AG08395 (cell line): ENCODE data around the gene MRPS34.
"Not testable (repeated sequence)": the region's sequence is repeated elsewhere in the genome, so short reads cannot be mapped to it uniquely, and the experiment has no call there.

Experiments
- DNase-seq: peaks from one replicate; pipeline ENCODE4 v3.0.0; 2012; ENCODE audit warnings: mixed read lengths, low spot score

The MRPS34 gene

DNA sequence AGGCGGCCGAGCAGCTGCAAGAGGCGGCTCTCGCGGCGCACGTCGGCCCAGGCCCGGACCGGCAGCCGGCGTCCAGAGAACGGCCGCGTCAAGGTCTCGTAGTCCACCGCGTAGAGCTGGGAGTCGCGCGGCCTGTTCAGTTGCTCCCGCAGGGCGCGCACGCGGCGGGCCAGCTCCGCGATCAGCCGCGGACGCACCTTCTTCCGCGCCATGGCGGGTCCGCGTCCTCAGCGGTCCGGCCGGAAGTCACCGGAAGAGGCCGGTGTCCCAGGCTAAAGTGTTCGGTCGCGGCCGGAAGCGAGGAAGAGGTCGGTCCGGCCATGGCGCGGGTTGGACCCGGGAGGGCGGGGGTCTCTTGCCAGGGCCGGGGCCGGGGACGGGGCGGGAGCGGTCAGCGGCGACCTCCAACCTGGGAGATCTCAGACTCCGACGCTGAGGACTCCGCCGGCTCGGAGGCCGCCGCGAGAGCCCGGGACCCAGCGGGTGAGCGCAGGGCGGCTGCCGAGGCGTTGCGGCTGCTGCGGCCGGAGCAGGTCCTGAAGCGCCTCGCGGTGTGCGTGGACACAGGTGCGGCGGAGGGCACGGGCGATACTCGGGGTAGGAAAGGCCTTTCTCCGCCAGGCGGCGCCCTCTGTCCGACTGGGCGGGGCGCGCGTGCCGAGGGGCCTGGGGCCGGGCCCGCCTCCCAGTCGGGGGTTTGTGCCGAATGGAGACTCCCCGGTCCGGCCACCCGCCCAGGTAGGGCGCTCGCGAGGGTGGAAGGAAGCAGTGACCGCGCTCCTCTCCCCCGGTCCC lies at the start of gene MRPS34:
TSS of gene MRPS34 (minus strand) at position 227 of the 795 bp plus-strand sequence. CDS start at position 212, 15 bp downstream.
- DNase-seq, result peak; percentile 85

DNA sequence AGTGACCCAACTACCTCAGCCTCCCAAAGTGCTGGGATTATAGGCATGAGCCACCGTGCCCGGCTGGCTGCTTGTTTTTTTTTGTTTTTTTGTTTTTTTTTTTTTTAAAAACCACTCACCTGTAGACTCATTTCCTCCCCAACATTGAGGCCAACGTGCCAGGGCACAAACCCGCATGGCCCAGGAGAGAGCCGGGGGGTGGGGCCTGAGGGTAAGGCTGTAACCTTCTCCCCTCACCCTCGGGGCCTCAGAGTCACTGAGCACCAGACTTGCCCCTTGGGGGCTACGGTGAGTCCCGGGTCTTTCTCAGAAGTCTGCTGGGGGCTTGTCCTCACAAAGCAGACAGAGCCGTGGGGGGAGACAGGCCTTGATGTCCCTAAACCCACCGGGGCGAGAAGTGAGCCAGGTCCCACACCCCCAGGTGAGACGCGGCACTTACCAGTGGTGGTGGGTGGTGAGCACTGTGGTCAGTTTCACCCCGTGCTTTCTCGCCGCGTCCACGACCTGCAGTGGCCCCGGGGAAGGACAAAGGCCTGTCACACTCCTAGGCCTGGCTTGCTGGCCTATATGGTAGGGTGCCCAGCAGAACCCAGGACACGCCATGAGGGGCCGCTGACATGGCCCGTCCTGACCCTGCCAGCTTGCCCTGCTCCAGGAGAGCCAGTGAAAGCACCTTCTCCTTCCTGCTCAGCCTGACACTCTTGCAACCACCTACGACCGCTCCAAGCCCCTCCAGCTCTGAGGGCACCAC lies 49.1 kb upstream of the MRPS34 start:
- DNase-seq, result no peak

GRCh38 chr16:1820946-1821290 lies 48.0 kb upstream of the MRPS34 start:
- DNase-seq, result no peak

DNA sequence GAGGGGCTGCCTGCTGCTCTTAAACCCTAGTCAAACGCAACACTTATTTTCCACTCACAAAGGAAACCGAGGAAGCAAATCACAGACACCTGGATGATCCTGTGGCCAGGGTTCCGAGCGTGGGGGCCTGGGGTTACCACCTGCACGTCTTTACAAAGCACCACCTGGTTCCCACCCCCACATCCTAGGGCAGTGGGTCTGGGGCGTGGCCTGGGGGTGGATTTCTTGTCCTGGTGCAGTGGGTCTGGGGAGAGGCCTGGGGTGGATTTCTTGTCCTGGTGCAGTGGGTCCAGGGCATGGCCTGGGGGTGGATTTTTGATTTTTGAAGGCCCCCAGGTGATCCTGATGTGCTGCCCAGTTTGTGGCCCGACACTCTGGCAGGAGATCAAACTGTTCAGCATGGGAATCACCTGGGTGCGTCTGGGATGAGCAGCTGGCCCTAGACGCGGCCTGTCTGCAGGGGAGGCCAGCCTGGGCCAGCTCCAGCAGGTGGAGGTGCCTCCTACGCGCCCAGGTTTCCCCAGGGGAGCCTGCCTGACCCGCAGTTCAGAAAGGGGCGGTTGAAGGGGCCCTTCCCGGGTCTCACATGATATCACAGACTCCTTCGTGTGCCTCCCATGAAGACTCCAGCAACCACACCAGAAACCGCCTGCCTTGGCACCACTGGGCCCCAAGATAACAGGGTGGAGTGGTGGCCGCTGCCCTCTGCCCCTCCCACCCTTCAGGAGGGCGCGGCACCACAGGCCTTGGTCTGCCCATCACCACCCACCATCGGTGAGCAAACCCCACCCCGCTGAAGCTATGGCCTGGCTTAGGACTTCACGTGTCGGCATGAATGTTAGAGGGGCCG lies 47.4 kb upstream of the MRPS34 start:
- no peak for DNase-seq

GRCh38 chr16:1819611-1820010 lies 46.7 kb upstream of the MRPS34 start:
- no peak for DNase-seq

GRCh38 chr16:1818873-1819525 lies 46.1 kb upstream of the MRPS34 start:
- DNase-seq, result no peak

- no peak for DNase-seq
Measured at GRCh38 chr16:1818204-1818872, 45.4 kb upstream of the MRPS34 start.

GRCh38 chr16:1817716-1818115 lies 44.8 kb upstream of the MRPS34 start:
- DNase-seq, result no peak

- no peak for DNase-seq
Measured at GRCh38 chr16:1817276-1817589, 44.3 kb upstream of the MRPS34 start.

GRCh38 chr16:1816396-1817275 lies 43.7 kb upstream of the MRPS34 start:
- DNase-seq, result no peak

DNA sequence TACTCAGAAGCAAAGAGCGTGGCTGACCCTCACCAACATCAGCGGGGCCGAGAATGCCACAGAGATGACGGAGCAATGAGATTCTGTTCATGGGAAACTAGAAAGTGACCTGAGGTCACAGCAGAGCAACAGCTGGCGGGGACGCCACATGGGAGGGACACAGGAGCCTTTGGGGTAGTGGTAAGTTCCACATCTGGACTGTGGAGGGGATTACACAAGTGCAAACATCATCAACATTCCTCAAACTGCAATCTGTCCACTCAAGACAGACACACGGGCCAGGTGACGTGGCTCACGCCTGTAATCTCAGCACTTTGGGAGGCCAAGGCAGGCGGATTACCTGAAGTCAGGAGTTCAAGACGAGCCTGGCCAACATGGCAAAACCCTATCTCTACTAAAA lies 42.5 kb upstream of the MRPS34 start:
- no peak for DNase-seq

GRCh38 chr16:1812732-1813163 lies 39.8 kb upstream of the MRPS34 start:
- DNase-seq, result peak; percentile 86

DNA sequence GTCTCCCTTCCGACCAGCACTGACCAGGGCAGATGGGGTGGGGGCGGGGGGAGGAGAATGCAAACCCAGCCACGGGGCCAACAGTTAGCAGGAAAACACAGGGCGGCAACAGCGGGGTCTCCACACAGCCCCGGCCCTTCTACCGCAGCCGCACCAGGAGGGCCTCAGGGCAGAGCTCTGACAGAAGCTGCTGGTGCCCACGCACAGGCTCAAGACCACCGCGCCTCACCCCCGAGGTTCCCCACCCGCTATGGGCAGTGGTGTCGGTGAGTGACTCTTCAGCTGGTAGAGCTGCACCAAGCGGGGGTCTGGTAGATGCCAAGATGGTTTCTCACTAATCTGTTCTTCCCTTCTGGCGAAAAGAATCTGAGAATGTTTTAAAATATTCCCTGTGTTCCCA lies 37.6 kb upstream of the MRPS34 start:
- no peak for DNase-seq

DNA sequence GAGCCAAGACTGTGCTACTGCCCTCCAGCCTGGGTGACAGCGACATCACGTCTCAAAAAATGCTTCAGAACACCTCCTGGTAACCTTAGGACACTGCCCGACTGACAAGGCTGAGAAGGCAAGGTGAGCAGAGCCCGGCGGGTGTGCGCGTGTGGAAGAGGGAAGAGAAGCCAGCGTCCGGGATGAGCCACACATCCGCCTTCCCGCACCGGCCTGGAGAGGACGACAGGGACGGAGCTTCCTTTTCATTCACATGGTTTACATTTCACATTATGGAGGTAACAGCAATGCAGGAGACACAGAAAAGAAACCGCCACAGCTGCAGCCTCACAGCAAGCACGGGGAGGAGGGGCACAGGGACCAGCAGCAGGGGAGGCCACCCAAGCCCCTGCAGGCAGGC lies 37.2 kb upstream of the MRPS34 start:
- DNase-seq, result no peak

GRCh38 chr16:1809281-1809801 lies 36.4 kb upstream of the MRPS34 start:
- DNase-seq, result no peak

GRCh38 chr16:1808691-1809090 lies 35.8 kb upstream of the MRPS34 start:
- DNase-seq, result no peak

- DNase-seq, result no peak
Measured at GRCh38 chr16:1807626-1808025, 34.7 kb upstream of the MRPS34 start.

DNA sequence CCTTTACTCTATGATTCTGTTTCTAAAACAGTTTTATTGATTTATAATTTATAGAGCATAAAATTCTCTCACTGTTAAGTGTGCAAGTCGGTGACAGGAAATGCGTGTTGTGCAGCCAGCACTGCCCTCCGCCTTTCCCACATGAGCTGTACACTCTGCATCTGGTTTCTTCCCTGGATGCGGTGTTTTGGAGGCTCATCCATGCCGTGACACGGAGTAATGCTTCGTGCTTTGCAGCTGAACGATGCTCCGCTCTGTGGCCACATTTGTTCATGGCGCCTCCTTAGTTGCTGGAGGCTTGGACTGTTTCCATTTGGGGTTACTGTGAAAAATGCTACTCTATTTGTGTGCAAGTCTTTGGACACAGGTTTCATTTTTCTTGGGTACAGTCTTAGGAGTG lies 27.8 kb upstream of the MRPS34 start:
- peak; percentile 86 for DNase-seq

- not testable (repeated sequence) for DNase-seq
Measured at GRCh38 chr16:1799263-1799662, 26.3 kb upstream of the MRPS34 start.

DNA sequence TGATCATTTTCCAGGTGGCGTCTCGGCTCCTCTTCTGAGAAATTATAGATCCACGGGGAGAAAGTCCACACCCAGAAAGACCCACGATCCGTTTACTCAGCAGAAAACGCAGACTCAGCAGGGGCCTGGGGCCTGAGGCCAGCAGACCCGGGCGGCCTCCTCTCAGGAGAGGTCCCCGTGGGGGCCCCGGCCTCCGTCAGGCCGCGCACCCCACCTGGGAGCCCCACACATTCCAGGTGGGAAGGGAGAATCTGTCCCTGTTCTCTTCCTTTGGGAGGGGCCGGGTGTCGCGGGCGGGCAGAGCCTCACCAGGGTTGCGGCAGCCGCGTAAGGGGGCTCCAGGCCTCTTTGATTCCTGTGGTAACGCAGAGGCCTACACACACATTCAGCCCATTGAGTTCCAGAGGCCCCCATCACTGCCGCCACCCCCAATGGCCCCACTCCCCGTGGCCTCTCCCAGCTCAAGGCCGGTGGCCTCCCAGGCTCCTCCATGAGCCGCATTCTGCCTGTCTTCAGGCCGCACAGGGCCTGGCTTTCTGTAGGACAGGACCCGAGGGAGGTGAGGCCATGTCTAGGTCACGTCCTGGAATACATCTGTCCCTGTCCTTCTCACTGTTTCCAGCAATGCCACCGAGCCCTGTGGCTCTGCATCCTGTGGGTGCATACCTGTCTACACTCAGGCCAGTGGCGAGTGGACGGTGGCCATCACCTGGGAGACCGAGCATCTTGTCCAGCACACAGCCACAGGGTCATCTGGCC lies 22.2 kb upstream of the MRPS34 start:
- DNase-seq, result no peak
